Stimulated activated naive B cell treated with anti-CD40 and anti-IgM and Interleukin-4, amounts not matched to agents 10 μg/mL and 1 μg/mL and 100 μg/mL, for 72 hours (primary cell): ENCODE measurements around the gene CDH23.

Source experiments
- ATAC-seq, 2 donors: fragments of 150-1000 bp; cut with Tn5 transposase; replicated peaks; 2 replicates each; pipeline ENCODE4 v1.10.0; 2021; ENCODE audit warnings: moderate library complexity in 1 of 2
- DNase-seq: peaks from one replicate; pipeline ENCODE4 v3.0.0; 2021
- H3K27ac Mint-ChIP-seq: one replicate; pipeline ENCODE4 v1.8.0; 2022; ENCODE audit warnings: mild to moderate bottlenecking, mixed read lengths
- H3K27me3 Mint-ChIP-seq, 2 donors: one replicate each; pipeline ENCODE4 v1.8.0; 2022; ENCODE audit warnings: mixed read lengths in 2 of 2
- H3K36me3 Mint-ChIP-seq, 2 donors: one replicate each; pipeline ENCODE4 v1.8.0; 2022; ENCODE audit warnings: mixed read lengths in 2 of 2, mild to moderate bottlenecking in 1 of 2
- H3K4me1 Mint-ChIP-seq, 2 donors: one replicate each; pipeline ENCODE4 v1.8.0; 2022; ENCODE audit warnings: mixed read lengths in 2 of 2, mild to moderate bottlenecking in 1 of 2
- H3K4me3 Mint-ChIP-seq, 2 donors: one replicate each; pipeline ENCODE4 v1.8.0; 2022; ENCODE audit warnings: mild to moderate bottlenecking in 2 of 2, mixed read lengths in 2 of 2, moderate library complexity in 1 of 2
- H3K9me3 Mint-ChIP-seq, 2 donors: one replicate each; pipeline ENCODE4 v1.8.0; 2022; ENCODE audit warnings: mixed read lengths in 2 of 2, mild to moderate bottlenecking in 1 of 2

Gene CDH23

GRCh38 chr10:71440506-71441035, 43.9 kb downstream of the CDH23 start:
- no peaks in the 10 kb centered on the region for H3K27me3 Mint-ChIP-seq
- no peak overlapping the region for H3K27ac Mint-ChIP-seq
- no peaks in the 10 kb centered on the region for H3K36me3 Mint-ChIP-seq
- no peak overlapping the region for H3K4me3 Mint-ChIP-seq
- no peak for DNase-seq
- ATAC-seq: no peak
- no peaks in the 10 kb centered on the region for H3K4me1 Mint-ChIP-seq
- no peaks in the 10 kb centered on the region for H3K9me3 Mint-ChIP-seq

- Mint-ChIP-seq H3K27ac (no peak overlapping the region), H3K36me3 (no peaks in the 10 kb centered on the region), H3K4me1 (no peaks in the 10 kb centered on the region), H3K9me3 (no peaks in the 10 kb centered on the region), H3K4me3 (no peak overlapping the region), H3K27me3 (no peaks in the 10 kb centered on the region)
- DNase-seq: no peak
- no peak for ATAC-seq
These were observed 45.3 kb downstream of the CDH23 start for GRCh38 chr10:71442000-71442399.

DNA sequence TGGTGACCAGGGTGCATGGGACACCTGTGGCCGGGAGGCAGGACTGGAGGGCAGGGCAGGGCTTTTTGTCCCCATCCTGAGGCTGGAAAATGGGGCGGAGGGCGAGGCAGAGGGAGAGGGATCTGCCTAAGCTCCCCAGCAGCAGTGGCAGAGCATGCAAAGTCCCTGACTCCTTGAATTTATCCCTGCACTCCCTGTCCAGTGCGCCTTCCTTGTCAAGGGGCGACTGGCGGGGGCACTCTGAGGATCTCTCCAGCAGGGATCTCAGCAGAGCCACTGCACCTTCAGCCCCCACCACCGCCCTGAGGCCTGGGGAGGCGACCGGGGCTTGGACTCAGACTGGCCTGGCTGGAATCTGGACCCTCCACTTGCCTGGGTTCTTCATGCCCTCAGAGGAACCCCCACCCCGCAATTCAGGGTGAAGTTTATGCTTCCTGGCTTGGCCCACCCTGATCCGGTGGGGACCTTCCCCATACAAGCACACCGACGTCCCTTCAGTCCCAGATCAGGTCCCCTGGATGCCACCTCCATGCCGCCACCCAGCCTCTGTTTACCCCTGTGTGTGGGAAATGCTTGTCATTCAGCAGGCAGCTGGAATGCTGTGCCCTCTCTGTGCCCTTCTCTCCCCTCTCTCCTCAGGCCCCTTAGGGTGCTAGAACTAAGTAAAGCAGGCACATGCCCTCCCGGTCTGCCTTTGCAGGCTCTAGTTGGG, 46.3 kb downstream of the CDH23 start:
- Mint-ChIP-seq H3K4me3 (no peak overlapping the region), H3K27me3 (no peaks in the 10 kb centered on the region), H3K9me3 (no peaks in the 10 kb centered on the region), H3K27ac (no peak overlapping the region), H3K4me1 (no peaks in the 10 kb centered on the region), H3K36me3 (no peaks in the 10 kb centered on the region)
- DNase-seq: no peak
- ATAC-seq: no peak

DNA sequence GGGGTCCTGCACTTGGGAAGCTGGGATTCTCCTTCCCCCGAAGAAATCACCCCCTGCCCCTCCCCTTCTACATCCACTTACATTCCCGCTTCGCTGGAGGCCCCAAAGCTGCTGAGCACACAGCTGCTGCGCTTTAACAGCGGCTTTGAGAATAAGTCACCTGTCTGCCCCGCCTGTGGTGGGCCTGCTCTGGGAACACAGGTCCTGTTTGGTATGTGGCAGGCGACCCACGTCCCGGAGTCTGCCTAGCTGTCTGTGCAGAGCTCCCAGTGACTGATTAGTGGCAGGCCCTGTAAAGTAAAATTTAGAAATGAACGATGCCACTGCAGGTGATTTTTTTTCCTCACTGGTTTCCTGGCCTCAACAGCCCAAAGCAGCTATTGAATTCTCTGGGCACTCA, 47.0 kb downstream of the CDH23 start:
- DNase-seq (no peak), ATAC-seq (no peak)
- Mint-ChIP-seq H3K27me3 (no peaks in the 10 kb centered on the region), H3K4me1 (no peaks in the 10 kb centered on the region), H3K4me3 (no peak overlapping the region), H3K36me3 (no peaks in the 10 kb centered on the region), H3K9me3 (no peaks in the 10 kb centered on the region), H3K27ac (no peak overlapping the region)

- Mint-ChIP-seq H3K27ac (no peak overlapping the region), H3K36me3 (no peaks in the 10 kb centered on the region), H3K4me3 (no peak overlapping the region), H3K9me3 (no peaks in the 10 kb centered on the region), H3K4me1 (no peaks in the 10 kb centered on the region), H3K27me3 (no peaks in the 10 kb centered on the region)
- DNase-seq (no peak), ATAC-seq (no peak)
These were observed 47.7 kb downstream of the CDH23 start for GRCh38 chr10:71444284-71445054.

DNA sequence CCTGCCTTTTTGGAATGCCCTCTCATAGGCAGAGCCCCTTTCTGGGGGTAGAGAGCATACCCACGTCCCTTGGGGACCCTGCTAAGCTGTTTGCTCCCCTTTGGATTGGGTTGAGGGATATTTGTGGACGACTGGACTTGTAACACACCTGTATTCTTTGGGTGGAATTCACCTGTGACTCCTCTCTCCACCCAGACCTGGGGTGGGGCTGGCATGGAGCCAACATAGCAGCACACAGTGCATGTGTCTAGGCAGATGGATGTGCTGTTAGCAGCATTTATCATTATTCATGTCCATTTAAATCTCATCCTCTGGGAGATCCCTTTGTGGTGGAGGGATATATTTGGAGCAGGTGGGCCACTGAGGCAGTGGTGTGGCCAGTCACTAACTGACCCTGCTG, 51.0 kb downstream of the CDH23 start:
- Mint-ChIP-seq H3K36me3 (no peaks in the 10 kb centered on the region), H3K27me3 (peaks cover 0 to 3% of the 10 kb centered on the region in 2 donors), H3K4me3 (no peak overlapping the region), H3K9me3 (no peaks in the 10 kb centered on the region), H3K27ac (no peak overlapping the region), H3K4me1 (no peaks in the 10 kb centered on the region)
- no peak for DNase-seq
- ATAC-seq: no peak

DNA sequence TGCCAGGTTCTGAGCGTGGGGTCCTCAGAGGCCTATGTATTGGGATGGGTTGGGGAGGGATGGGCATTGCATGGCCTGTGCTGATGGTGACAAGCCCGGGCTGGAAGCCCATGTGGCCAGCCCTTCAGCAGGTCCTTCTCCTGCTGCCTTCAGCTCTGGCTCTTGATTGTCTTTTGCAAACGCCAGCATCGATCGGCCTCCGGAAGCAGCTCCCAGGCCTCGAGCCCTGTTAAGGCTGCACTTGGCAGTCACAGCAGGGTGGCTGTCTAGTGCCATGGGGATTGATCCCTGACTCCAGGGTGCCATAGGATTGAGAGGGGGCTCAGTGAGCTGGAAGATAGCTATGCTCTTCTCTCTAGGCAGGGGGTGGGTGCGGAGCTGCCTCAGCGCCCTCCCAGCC, 51.4 kb downstream of the CDH23 start:
- no peaks in the 10 kb centered on the region for H3K36me3 Mint-ChIP-seq
- no peak overlapping the region for H3K4me3 Mint-ChIP-seq
- no peak for DNase-seq
- ATAC-seq: no peak
- H3K27ac Mint-ChIP-seq: no peak overlapping the region
- H3K27me3 Mint-ChIP-seq: peaks cover 0 to 7% of the 10 kb centered on the region in 2 donors
- no peaks in the 10 kb centered on the region for H3K9me3 Mint-ChIP-seq
- no peaks in the 10 kb centered on the region for H3K4me1 Mint-ChIP-seq

GRCh38 chr10:71449026-71449425, 52.3 kb downstream of the CDH23 start:
- no peak for DNase-seq
- no peak for ATAC-seq
- no peaks in the 10 kb centered on the region for H3K4me1 Mint-ChIP-seq
- H3K9me3 Mint-ChIP-seq: no peaks in the 10 kb centered on the region
- peaks cover 0 to 8% of the 10 kb centered on the region in 2 donors for H3K27me3 Mint-ChIP-seq
- no peak overlapping the region for H3K27ac Mint-ChIP-seq
- no peaks in the 10 kb centered on the region for H3K36me3 Mint-ChIP-seq
- no peak overlapping the region for H3K4me3 Mint-ChIP-seq

DNA sequence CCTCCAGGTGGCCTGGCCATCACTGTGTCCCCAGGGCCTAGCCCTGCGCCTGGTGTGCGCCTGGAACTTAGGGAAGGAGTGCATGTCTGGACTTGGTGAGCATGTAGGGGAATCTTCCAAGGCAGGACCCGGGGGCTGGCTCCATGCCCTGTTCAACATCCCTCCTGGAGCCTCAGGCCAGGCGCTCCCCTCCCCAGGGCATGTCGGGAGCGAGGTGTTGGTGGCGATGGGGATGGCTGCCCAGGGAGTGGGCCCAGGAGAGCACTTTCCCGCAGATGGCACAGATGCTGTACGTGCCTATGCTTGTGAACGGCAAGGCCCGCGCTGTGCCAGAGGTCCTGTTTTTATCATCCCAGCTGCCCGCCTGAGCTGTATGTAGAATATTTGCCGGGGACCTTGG, 55.0 kb downstream of the CDH23 start:
- Mint-ChIP-seq H3K9me3 (no peaks in the 10 kb centered on the region), H3K27ac (no peak overlapping the region), H3K36me3 (no peaks in the 10 kb centered on the region), H3K27me3 (peaks cover 10 to 12% of the 10 kb centered on the region in 2 donors), H3K4me3 (no peak overlapping the region), H3K4me1 (no peaks in the 10 kb centered on the region)
- no peak for ATAC-seq
- no peak for DNase-seq

- Mint-ChIP-seq H3K4me3 (no peak overlapping the region), H3K27ac (no peak overlapping the region), H3K27me3 (peaks cover 12 to 14% of the 10 kb centered on the region in 2 donors), H3K4me1 (no peaks in the 10 kb centered on the region), H3K36me3 (no peaks in the 10 kb centered on the region), H3K9me3 (no peaks in the 10 kb centered on the region)
- ATAC-seq (no peak), DNase-seq (no peak)
These were observed 56.5 kb downstream of the CDH23 start for GRCh38 chr10:71453186-71453585.

DNA sequence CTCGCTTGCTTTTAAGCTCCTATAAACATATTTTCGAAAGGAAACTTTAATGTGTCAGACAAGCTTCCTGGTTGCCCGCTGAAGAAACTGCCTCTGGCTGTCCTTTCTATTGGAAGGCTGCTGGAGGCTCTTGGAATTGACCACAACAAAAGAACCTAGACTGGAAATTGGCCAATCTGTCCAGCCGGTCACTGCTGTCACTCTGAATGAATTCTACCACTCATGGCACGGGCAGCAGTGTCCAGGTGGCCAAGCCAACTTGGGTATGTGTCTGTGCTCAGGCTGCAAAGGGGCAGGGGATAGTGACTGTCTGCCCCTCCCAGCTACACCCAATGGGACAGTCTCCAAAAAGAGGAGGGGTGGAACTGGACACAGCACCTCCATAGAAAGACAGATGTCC, 57.6 kb downstream of the CDH23 start:
- ATAC-seq (no peak), DNase-seq (no peak)
- Mint-ChIP-seq H3K4me3 (no peak overlapping the region), H3K4me1 (no peaks in the 10 kb centered on the region), H3K27me3 (peaks cover 12 to 14% of the 10 kb centered on the region in 2 donors), H3K9me3 (no peaks in the 10 kb centered on the region), H3K27ac (no peak overlapping the region), H3K36me3 (no peaks in the 10 kb centered on the region)

GRCh38 chr10:71455035-71455434, 58.3 kb downstream of the CDH23 start:
- ATAC-seq (no peak), DNase-seq (no peak)
- Mint-ChIP-seq H3K9me3 (no peaks in the 10 kb centered on the region), H3K4me1 (no peaks in the 10 kb centered on the region), H3K36me3 (no peaks in the 10 kb centered on the region), H3K27ac (no peak overlapping the region), H3K4me3 (no peak overlapping the region), H3K27me3 (peaks cover 12 to 17% of the 10 kb centered on the region in 2 donors)

- Mint-ChIP-seq H3K4me1 (no peaks in the 10 kb centered on the region), H3K4me3 (no peak overlapping the region), H3K27me3 (peaks cover 10 to 22% of the 10 kb centered on the region in 2 donors), H3K36me3 (no peaks in the 10 kb centered on the region), H3K27ac (no peak overlapping the region), H3K9me3 (no peaks in the 10 kb centered on the region)
- no peak for ATAC-seq
- DNase-seq: no peak
These were observed 59.9 kb downstream of the CDH23 start for GRCh38 chr10:71456631-71457030.

DNA sequence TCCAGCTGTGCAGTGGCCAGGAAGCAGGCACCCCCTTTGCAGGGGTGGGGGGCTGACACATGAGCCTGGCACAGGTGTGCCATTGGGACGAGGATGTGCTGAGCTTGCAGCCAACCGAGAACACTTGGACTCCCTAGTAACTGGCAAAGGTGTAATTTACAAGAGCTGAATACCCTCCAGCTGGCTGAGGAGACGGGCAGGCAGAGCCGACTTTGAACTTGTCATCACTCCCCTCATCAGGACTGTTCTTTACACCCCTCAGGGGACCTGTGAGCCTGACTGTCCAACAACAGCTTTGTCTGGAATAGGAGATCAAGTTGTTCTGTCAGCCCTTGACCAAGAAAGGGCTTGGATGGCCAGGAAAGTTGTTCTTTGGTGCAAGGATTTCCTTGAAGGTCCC, 61.2 kb downstream of the CDH23 start:
- DNase-seq (no peak), ATAC-seq (no peak)
- H3K4me3 Mint-ChIP-seq: no peak overlapping the region
- H3K36me3 Mint-ChIP-seq: no peaks in the 10 kb centered on the region
- no peaks in the 10 kb centered on the region for H3K4me1 Mint-ChIP-seq
- H3K9me3 Mint-ChIP-seq: no peaks in the 10 kb centered on the region
- no peak overlapping the region for H3K27ac Mint-ChIP-seq
- H3K27me3 Mint-ChIP-seq: peaks cover 7 to 28% of the 10 kb centered on the region in 2 donors

DNA sequence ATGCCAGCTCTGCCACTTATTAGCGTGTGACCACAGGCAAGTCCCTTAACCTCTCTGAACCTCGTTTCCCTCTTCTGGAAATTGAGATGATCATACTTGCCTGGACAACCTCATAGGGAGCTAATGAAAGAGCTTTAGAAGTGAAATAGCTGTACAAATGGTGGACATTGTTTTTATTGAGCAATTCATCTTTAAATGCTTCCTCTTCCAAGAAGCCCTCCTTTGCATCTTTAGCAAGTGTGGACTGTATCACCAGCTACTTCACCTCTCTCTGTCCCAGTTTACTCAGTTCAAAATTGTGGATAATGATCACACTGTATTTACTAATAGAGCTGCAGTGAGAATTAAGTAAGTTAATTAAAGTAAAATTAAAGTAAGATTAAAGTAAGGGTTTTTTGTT, 61.7 kb downstream of the CDH23 start:
- Mint-ChIP-seq H3K27ac (no peak overlapping the region), H3K9me3 (no peaks in the 10 kb centered on the region), H3K36me3 (no peaks in the 10 kb centered on the region), H3K4me3 (no peak overlapping the region), H3K4me1 (no peaks in the 10 kb centered on the region), H3K27me3 (peaks cover 4 to 28% of the 10 kb centered on the region in 2 donors)
- DNase-seq: no peak
- no peak for ATAC-seq
